ENCODE measurements around the gene C1QL4. TPM values are rescaled to one million over a fixed set of nuclear protein-coding genes. Genes with fewer than 3 reads are reported as not detected.

The C1QL4 gene
- total and polyA plus RNA-seq, 2 of the 8 experiments (the other 6 are each of a cell fraction or from before 2014, with no cell fraction given), result 0.28 to 0.63 TPM

- peaks cover 0 to 8% (median 2%) of the 10 kb centered on the region in 4 experiments; a peak in 3 of 7 replicates for H3K4me1 ChIP-seq (replicated peaks in 1 of 4; ENCODE audit: control insufficient read depth in 3 of 4, insufficient read depth in 4 of 4, low read length in 3 of 4)
- H4K20me1 ChIP-seq (replicated peaks in 1 of 2; ENCODE audit: control insufficient read depth in 1 of 2, insufficient read depth in 2 of 2, low read length in 2 of 2), result no peaks in the 10 kb centered on the region
- no peak overlapping the region for H3K4me3 ChIP-seq (ENCODE audit: extremely low read depth in 1 of 4, insufficient read depth in 2 of 4, low read depth in 3 of 4, low read length in 4 of 4)
- H3K23me2 ChIP-seq (ENCODE audit: low read depth, low read length), result peaks cover 9% of the 10 kb centered on the region
- H3K14ac ChIP-seq (ENCODE audit: insufficient read length), result no peak overlapping the region
- no peak overlapping the region for H3K4ac ChIP-seq (replicated peaks; ENCODE audit: insufficient read length, low read depth, low read length)
- no peak overlapping the region for H2BK120ac ChIP-seq (replicated peaks; ENCODE audit: low read depth, low read length)
- no peak overlapping the region for H2AFZ ChIP-seq (ENCODE audit: low read length)
- peaks cover 0 to 22% of the 10 kb centered on the region in 2 experiments; a peak in 3 of 4 replicates for H3K79me2 ChIP-seq (ENCODE audit: control insufficient read depth in 1 of 2, insufficient read depth in 2 of 2, low read length in 2 of 2)
- WGBS, 2 experiments (ENCODE audit: extremely low coverage in 1 of 2, insufficient coverage in 1 of 2, insufficient read length in 1 of 2, insufficient replicate concordance in 2 of 2, low coverage in 1 of 2, low lambda C conversion rate in 2 of 2, missing lambda C conversion rate in 1 of 2), result 88% methylated on average over 1 of the region's 1 CpG; no CpG with 5 or more reads in 1 of the 2 experiments
- ChIA-PET POLR2A (ENCODE audit: partially characterized antibody) (interaction anchor here (1.8 kb wide), 1 partner anchor 149 kb away, joined by 7 read pairs; no protein-coding TSS in a partner anchor), CTCF (ENCODE audit: partially characterized antibody) (interaction anchor here (0.6 to 26.7 kb wide), 5 partner anchors 17 to 145 kb away, joined by 3 to 538 read pairs (median 11); partner anchors contain the start of gene DNAJC22)
- peaks cover 0 to 3% (median 0%) of the 10 kb centered on the region in 4 experiments; a peak in 3 of 7 replicates for H3K27me3 ChIP-seq (replicated peaks in 1 of 4; ENCODE audit: control insufficient read depth in 3 of 4, extremely low read depth in 1 of 4, insufficient read depth in 3 of 4, low read length in 3 of 4)
- no peaks in the 10 kb centered on the region for H3K79me1 ChIP-seq (ENCODE audit: low read depth, low read length)
- H2BK12ac ChIP-seq (ENCODE audit: low read depth, low read length), result no peak overlapping the region
- no peak overlapping the region for H4K91ac ChIP-seq (replicated peaks; ENCODE audit: insufficient read length, low read length)
- H3K9me3 ChIP-seq (ENCODE audit: insufficient read depth in 2 of 2, low read depth in 1 of 2, low read length in 1 of 2), result no peaks in the 10 kb centered on the region
- no peak overlapping the region for H2BK5ac ChIP-seq (ENCODE audit: low read depth, low read length)
- no peak overlapping the region for H4K5ac ChIP-seq (ENCODE audit: insufficient read length, low read depth, low read length)
- DNase-seq (ENCODE audit: low read depth in 1 of 2, low spot score in 2 of 2) (no peak), FAIRE-seq (no peak)
- H3K9ac ChIP-seq (replicated peaks in 1 of 4; ENCODE audit: extremely low read depth in 1 of 4, low read depth in 3 of 4, low read length in 3 of 4), result no peak overlapping the region
- no peak overlapping the region for H3K23ac ChIP-seq (ENCODE audit: insufficient read length)
- no peak overlapping the region for H2BK20ac ChIP-seq (ENCODE audit: low read length)
- H3K56ac ChIP-seq (replicated peaks; ENCODE audit: insufficient read length, low read depth, low read length), result no peak overlapping the region
- no peak overlapping the region for H2AK5ac ChIP-seq (ENCODE audit: low read depth, low read length)
- H3K27ac ChIP-seq (ENCODE audit: low read depth, low read length), result no peak overlapping the region
- no peak overlapping the region for H4K8ac ChIP-seq (ENCODE audit: extremely low read depth, insufficient read depth, low read length)
- no peak overlapping the region; a peak in 1 of 4 replicates for H3K4me2 ChIP-seq (ENCODE audit: insufficient read depth in 1 of 2, low read depth in 2 of 2, low read length in 2 of 2)
- no peak overlapping the region for H2BK15ac ChIP-seq (ENCODE audit: low read length)
- H3K18ac ChIP-seq (ENCODE audit: extremely low read depth, low read length), result no peak overlapping the region
- H3K36me3 ChIP-seq (ENCODE audit: control insufficient read depth in 2 of 4, insufficient read depth in 4 of 4, low read length in 3 of 4), result no peaks in the 10 kb centered on the region
- TF ChIP-seq GTF2F1 (IDR thresholded peaks at IDR 0.05; ENCODE audit: borderline replicate concordance, low read depth, low read length) (no peak), EP300 (IDR thresholded peaks at IDR 0.05; ENCODE audit: borderline replicate concordance in 1 of 2, low read depth in 2 of 2, low read length in 2 of 2) (no peak), SIRT6 (IDR thresholded peaks at IDR 0.05; ENCODE audit: low read length) (no peak), POLR2AphosphoS5 (IDR thresholded peaks at IDR 0.05; ENCODE audit: low read depth, low read length) (no peak), TAF1 (IDR thresholded peaks at IDR 0.05; ENCODE audit: low read depth, low read length) (no peak), HDAC2 (IDR thresholded peaks at IDR 0.05; ENCODE audit: borderline replicate concordance in 1 of 2, low read depth in 2 of 2, low read length in 2 of 2) (no peak), BCL11A (IDR thresholded peaks at IDR 0.05; ENCODE audit: low read depth in 2 of 2, low read length in 2 of 2) (no peak), TCF12 (IDR thresholded peaks at IDR 0.05; ENCODE audit: low read depth, low read length) (no peak), NRF1 (IDR thresholded peaks at IDR 0.05; ENCODE audit: low read depth, low read length) (no peak), EZH2 (IDR thresholded peaks at IDR 0.05; ENCODE audit: low read depth, low read length, severe bottlenecking) (no peak), BRCA1 (IDR thresholded peaks at IDR 0.05; ENCODE audit: low read depth, low read length) (no peak), SRF (IDR thresholded peaks at IDR 0.05; ENCODE audit: low read depth, low read length) (no peak)
- TF ChIP-seq, protein P1, sequence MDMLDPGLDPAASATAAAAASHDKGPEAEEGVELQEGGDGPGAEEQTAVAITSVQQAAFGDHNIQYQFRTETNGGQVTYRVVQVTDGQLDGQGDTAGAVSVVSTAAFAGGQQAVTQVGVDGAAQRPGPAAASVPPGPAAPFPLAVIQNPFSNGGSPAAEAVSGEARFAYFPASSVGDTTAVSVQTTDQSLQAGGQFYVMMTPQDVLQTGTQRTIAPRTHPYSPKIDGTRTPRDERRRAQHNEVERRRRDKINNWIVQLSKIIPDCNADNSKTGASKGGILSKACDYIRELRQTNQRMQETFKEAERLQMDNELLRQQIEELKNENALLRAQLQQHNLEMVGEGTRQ (IDR thresholded peaks at IDR 0.05; ENCODE audit: low read length), result no peak
Measured at GRCh38 chr12:49364989-49365388, 28.0 kb upstream of the C1QL4 start.

Measured in H1 (cell line).